Amniotic stem cell (primary cell): ENCODE data around the gene ZFYVE21.

Experiments
- DNase-seq: peaks from one replicate; lab custom pipeline; 2025; lab: John Stamatoyannopoulos, UW

ZFYVE21 gene

GRCh38 chr14:103705504-103706284 is 9.9 kb upstream of the ZFYVE21 start:
- DNase-seq: no peak

- no peak for DNase-seq
Measured at GRCh38 chr14:103706551-103707328, 8.9 kb upstream of the ZFYVE21 start.

DNA sequence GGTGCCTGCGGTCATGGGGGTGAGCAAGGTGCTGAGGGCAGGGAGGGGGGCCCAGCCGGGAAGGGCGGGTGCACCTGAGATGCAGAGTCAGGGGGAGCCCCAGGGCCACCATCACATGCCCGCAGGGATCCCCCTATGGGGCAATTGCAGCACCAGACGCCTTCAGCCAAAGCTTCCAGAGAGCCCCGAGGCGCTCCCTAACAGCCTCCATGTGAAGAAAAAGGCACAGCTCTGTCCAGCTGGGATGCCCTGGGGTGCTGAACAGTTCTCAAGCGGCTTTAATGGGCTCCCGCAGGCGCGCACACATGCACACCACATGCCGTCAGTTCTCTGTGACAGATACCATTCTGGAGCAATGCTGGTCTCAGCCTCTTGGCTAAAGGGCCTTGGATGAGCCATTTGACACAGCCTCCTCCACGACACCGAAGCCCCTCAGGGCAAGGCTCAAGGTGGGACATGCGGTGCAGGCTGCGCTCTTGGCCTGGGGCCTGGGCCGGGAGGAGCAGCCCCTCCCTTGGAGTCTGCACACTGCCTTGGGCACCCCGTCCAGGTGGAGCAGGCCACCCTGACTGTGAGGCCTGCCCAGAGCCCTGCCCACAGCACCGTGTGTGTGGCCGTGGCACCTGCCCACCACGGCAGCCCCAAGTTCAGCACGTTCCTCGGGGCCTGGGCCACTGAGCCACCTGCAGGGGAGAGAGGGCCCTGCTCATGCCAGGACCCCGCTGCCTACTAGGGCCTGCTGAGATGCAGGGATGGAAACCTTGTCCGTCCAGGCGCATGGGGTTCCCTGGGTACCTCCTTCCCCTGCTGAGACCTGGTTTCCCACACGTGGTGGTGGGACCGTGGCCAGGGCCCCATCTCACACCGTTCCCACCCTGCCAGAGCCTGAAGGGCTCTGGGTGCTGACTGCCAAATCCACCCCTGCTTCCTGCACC is 8.0 kb upstream of the ZFYVE21 start:
- no peak for DNase-seq

GRCh38 chr14:103708750-103709187 is 6.8 kb upstream of the ZFYVE21 start:
- DNase-seq: no peak

DNA sequence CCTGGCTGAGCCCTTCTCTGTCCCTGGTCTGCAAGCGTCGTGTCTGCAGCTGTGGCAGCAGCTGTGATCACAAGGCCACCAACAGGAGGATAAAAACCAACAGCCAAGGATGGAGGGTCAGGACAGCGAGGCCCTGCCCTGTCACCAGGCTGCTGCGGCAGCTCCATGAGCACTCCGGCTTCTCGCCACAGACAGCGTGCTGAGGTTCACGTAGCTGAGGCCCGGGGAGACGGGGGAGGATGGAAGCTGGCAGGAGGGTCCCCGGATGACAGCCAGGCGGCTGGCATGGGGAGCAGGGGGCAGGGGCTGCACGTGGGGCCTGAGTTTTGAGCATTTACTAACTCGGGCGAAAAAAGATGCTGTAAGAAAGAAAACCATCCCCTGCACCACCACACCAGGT is 5.8 kb upstream of the ZFYVE21 start:
- no peak for DNase-seq

GRCh38 chr14:103710771-103711377 is 4.7 kb upstream of the ZFYVE21 start:
- DNase-seq: no peak

- no peak for DNase-seq
Measured at GRCh38 chr14:103711516-103712431, 3.8 kb upstream of the ZFYVE21 start.

GRCh38 chr14:103712633-103713247 is 2.9 kb upstream of the ZFYVE21 start:
- DNase-seq: no peak

- no peak for DNase-seq
Measured at GRCh38 chr14:103713304-103714062, 2.1 kb upstream of the ZFYVE21 start.

GRCh38 chr14:103714063-103714724 is 1.4 kb upstream of the ZFYVE21 start:
- no peak for DNase-seq

DNA sequence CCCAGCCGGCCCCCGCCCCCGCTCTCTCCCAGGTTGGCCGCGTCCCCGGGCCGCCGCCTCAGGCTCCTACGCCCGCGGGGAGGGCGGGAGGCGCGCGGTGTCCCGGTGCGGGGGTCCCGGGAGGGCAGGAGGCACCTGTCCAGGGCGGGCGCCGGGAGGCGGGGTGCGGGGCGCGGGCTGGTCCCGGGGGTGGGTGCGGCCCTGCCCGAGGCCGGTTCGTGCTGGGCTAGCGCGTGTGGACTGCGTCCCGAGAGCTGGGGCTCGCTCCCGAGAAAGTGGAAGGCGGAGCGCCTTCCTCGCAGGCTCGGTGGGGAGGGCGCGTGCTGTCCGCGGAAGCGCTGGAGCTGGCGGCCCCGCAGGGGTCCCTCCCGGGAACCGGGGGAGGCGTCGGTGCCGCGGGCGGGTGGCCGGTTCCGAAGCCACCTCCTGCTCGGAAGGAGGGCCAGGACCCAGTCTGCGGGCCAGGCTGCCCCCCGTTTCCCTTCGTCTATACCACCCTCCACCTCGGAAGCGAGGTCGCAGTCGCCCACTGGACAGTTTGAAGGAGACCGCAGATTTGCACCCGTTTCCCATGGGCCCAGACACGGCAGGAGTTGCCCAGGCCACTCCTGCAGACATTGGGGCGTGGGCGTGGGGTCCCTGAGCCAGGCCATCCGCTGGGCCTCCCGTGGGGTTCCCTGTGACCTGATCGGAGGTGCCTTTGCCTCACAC is 636 bp downstream of the ZFYVE21 start:
- no peak for DNase-seq

DNA sequence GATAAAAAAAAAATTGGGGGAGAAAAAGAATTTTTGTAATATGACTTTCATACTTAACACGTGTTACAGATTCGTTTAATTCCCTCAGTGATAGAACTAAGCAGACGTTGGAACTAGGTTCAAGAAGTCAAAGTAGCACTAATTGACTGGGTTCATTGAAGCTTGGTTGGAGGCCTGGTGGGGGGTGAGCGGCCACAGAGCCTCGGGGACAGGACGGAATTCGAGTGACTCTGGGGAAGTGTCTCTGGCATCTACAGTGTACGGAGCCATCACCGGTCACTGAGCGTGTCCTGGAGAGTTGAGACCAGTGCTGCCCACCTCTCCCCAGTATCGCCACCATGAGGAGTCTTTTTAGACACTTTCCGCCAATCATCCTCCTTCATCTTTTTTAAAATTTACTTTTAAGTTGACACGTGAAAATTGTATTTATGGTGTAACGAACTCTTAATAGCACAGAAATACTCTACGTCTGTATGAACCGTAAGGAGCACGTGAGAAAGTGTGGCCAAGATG is 1.3 kb downstream of the ZFYVE21 start:
- no peak for DNase-seq

DNA sequence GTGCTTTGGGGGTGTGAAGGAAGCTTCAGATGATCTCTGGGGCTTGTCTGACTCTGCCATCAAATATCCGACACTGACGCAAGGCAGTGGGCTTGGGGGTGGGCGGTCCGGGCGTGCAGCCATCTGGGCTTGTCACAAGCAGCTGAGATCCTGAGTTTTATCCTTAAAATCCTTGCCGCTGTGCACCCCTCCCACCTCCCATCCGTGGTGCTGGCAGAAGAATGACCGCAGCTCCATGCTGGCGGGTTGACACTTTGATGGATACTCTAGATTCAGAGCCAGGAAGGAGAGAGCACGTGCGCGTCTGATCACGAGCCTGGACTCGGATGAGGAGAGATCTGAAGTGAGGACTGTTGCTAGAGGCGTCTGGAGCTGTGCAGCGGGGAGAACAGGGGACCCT is 3.0 kb downstream of the ZFYVE21 start:
- DNase-seq: no peak

DNA sequence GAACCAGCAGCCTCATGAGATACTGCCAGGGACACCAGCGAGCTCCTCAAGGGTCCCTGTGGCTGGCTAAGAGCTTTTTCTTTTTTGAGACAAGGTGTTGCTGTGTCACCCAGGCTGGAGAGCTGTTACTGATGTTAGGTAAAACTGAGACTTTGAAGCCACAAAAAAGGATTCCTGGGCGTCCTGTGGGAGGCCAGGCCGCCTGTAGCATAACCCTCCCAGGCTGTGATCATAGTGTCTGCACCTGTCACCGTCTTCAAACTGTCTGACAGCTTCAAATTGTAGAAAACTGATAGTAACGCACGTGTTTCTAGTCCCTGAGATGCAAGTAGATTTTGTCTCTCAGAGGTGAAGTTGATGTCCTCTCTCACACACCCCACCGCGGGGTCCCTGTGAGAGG is 4.1 kb downstream of the ZFYVE21 start:
- no peak for DNase-seq

DNA sequence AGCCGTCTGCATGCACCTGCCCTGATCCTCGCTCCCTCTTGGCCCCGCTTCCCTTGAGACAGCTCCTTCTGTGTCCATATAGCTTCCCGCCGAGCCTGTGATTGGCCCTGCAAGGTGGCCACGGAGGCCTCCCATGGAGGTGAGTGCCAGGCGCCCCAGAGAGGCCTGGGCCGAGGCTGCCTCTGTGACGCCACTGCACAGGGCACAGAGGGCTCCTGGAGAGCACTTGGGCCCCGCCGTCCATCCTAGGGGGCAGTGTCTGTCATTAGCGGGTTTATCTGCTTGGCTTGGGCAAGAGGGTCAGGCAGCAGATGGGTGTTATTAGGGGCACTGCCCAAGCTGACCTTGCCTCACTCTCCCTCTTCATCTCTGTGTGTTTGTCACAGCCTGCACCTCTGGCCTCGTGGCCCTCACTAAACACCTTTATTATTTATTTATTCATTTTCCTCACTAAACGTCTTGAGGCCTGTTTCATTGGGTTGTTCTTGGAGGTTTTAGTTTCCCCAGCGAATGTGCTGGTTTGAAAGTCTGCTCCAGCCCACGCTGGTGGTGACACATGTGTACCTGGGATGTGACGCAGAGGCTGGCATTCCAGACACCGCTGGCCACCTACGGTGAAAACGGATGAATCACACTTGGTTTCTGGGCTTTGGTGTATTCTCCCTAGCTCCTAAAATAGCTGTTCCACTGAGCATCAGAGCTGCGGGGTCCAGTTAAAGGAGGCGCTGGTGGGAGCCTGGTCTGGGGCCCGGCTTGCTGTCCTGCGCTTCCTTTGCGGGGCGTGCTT is 5.9 kb downstream of the ZFYVE21 start:
- no peak for DNase-seq

DNA sequence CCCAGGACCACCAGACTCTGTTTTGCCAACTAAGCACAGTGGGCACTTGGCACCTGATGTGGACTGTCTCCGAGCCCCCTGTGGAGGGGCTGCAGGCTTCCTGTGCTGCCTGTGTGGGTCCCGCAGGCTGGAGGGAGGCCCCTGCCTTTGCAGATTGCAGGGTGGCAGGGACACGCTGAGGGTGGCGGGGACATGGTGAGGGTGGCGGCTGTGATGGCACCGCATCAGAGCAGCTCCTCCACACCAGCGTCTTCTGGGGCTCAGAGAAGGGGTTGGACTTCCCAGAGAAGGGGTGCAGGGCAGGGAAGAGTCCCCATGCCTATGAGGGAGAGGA is 8.1 kb downstream of the ZFYVE21 start:
- no peak for DNase-seq

DNA sequence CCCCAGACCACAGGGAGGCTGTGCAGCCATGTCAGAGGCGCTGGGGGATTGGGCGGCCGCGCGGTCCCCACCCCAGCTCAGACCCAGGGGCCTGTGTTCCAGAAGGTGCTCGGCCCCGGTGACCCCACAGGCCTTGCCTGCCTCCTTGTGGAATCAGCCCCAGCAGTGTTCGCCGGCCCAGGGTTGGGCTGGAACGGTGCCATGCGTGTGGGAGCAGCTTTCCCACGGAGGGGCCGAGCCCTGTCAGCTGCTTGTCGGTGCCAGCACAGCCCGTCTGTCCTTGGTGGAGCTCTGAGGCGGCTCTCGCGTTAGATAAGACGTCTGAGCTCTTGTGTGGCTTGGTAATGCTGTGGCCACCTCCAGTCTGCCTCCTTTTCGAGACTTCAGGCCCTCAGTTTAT is 8.5 kb downstream of the ZFYVE21 start:
- DNase-seq: no peak
